Right kidney (tissue), 1 donor: ENCODE measurements around the gene ASPN.

Source experiments
- DNase-seq: peaks from one replicate; pipeline ENCODE4 v3.0.0-alpha.2; 2016

Gene ASPN

GRCh38 chr9:92474587-92474986 lies 7.7 kb downstream of the ASPN start:
- DNase-seq: no peak

- no peak for DNase-seq
These were observed 14.1 kb downstream of the ASPN start for GRCh38 chr9:92468206-92468605.

- no peak for DNase-seq
These were observed 14.8 kb downstream of the ASPN start for GRCh38 chr9:92467511-92467910.

- no peak for DNase-seq
These were observed 15.3 kb downstream of the ASPN start for GRCh38 chr9:92467041-92467440.

GRCh38 chr9:92463984-92464383 lies 18.3 kb downstream of the ASPN start:
- DNase-seq: no peak

- no peak for DNase-seq
These were observed 18.9 kb downstream of the ASPN start for GRCh38 chr9:92463387-92463786.

- DNase-seq: no peak
These were observed 24.7 kb downstream of the ASPN start for GRCh38 chr9:92457576-92457975.

- DNase-seq: no peak
These were observed 27.1 kb downstream of the ASPN start for GRCh38 chr9:92455217-92455616.

GRCh38 chr9:92446536-92446935 lies 35.8 kb downstream of the ASPN start:
- no peak for DNase-seq

GRCh38 chr9:92444841-92445240 lies 37.5 kb downstream of the ASPN start:
- DNase-seq: no peak

- DNase-seq: no peak
These were observed 41.6 kb downstream of the ASPN start for GRCh38 chr9:92440751-92441046.

GRCh38 chr9:92439921-92440750 lies 42.2 kb downstream of the ASPN start:
- no peak for DNase-seq

- no peak for DNase-seq
These were observed 43.3 kb downstream of the ASPN start for GRCh38 chr9:92438900-92439526.

- no peak for DNase-seq
These were observed 47.0 kb downstream of the ASPN start for GRCh38 chr9:92435263-92435662.

- DNase-seq: no peak
These were observed 49.2 kb downstream of the ASPN start for GRCh38 chr9:92432972-92433548.

GRCh38 chr9:92432350-92432749 lies 50.0 kb downstream of the ASPN start:
- no peak for DNase-seq

- DNase-seq: no peak
These were observed 52.5 kb downstream of the ASPN start for GRCh38 chr9:92429836-92430235.

GRCh38 chr9:92426501-92427145 lies 55.7 kb downstream of the ASPN start:
- DNase-seq: no peak

- DNase-seq: no peak
These were observed 56.8 kb downstream of the ASPN start for GRCh38 chr9:92425474-92425873.

GRCh38 chr9:92424340-92424739 lies 58.0 kb downstream of the ASPN start, which contains the start of gene OMD:
OMD (minus strand) TSS chr9:92424471; CDS start chr9:92417558, 6,913 bp downstream.
- DNase-seq: no peak

GRCh38 chr9:92423612-92424011 lies 58.7 kb downstream of the ASPN start:
- DNase-seq: no peak

GRCh38 chr9:92422611-92423338 lies 59.5 kb downstream of the ASPN start:
- DNase-seq: no peak

- DNase-seq: no peak
These were observed 67.7 kb downstream of the ASPN start for GRCh38 chr9:92414566-92414965.
